Dedifferentiated amniotic fluid mesenchymal stem cell (primary cell): ENCODE results near the gene BCAS3.
A peak's percentile ranks its signal among the peaks of the same experiment; 100 is the strongest.

Experiments used
- DNase-seq: peaks from one replicate; pipeline ENCODE4 v3.0.0-alpha.2; 2016; ENCODE audit errors: extremely low spot score

The BCAS3 gene

GRCh38 chr17:61251939-61252865 lies 574.6 kb downstream of the BCAS3 start:
- DNase-seq, result peak; percentile 43

- DNase-seq, result no peak
Observed at GRCh38 chr17:61253362-61253761, 575.7 kb downstream of the BCAS3 start.

DNA sequence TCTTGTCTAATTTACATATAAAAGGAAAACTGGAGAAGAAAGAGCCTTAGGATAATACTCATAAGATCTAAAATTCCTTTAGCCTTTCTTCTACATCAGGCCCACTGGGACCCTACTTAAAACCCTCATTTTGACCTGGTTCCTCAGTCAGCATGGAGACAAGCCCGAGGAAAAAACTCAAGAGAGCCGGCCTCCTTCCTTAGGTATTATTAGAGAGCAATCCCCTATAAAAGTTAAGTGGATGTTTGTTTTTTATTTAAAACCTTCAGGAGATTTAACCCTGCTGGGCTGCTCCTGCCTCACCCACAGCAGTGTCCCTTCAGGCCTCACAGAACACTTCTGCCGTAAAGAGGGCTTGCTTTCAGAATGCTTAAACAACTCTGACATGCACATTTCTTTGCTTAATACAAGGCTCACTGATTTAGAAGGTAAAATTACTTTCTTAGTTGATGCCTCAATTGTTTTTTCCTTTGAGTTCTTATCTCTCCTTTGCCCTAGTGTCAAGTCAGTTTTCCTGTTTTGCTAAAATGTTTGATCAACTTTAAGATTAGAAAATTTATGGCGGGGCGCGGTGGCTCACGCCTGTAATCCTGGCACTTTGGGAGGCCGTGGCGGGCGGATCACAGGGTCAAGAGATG lies 576.4 kb downstream of the BCAS3 start:
- DNase-seq, result no peak

GRCh38 chr17:61254904-61255303 lies 577.3 kb downstream of the BCAS3 start:
- no peak for DNase-seq

DNA sequence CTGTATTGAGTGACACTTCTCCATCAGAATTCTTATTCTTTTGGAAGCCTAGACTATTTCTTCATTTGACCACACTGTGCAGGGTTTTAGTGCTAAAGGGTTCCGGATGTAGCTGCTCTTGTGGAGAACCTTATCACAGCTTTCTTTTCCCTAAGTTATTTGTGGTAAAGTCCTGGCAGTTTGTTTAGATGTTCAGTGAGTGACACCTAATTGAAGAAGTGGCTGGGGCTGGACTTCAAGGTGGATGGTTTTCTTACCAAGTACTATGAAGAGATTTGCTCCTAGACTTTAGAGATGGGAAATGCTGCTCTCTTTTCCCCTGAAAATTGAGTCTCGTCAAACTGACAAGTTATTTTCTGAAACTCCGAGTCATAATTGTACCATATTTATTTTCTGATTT lies 578.0 kb downstream of the BCAS3 start:
- no peak for DNase-seq

DNA sequence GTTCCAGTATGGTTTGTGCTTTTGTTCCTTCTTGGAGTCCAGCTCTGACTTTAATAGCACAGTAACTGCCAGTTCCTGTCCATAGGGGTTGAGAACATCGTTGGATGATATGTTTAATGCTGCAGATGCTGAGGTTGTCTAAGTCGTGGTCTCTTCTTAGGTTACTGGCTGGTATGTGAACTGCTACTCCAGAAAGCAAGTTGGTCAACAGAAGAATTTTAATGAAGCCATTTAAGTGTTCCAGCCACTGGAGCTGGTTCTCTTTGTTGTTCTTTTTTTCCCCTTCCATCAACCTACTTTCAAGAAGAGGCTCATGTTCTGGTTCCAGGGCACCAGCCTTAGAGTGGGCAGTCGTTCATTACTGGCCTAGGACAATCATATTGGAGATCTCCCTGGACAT lies 581.7 kb downstream of the BCAS3 start:
- DNase-seq, result no peak

DNA sequence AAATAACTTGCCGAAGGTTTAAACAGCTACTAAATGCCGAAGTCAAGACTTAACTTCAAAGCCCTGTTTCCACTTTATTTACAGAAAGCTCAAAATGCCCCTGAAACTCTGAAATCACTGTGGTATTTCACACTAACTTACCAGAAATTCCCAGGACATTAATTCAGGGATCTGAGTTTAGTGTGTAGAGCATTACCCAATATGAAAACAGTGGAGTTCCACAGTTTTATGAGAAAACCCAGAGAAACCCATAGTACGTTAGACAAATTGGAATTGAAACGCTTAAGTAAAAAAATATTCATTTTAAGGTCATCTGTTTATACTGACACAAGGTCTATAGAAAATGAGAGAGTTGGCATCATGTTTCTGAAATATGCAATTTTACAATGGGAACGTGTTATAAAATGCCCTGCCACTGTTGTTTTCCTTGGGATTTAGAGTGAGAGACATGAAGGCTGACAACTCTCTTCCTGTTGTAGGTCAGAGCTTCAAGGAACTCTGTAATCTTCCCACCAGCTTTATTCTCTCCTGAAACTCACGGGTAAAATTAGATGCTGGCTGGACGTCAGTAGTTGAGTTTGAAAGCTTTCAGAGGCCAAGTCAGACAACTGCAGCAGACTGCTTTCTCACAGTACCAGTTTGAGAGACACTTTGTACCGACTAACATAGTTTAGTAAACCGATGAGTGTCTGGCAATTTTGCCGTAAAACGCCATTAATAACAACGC lies 582.6 kb downstream of the BCAS3 start:
- DNase-seq, result no peak

DNA sequence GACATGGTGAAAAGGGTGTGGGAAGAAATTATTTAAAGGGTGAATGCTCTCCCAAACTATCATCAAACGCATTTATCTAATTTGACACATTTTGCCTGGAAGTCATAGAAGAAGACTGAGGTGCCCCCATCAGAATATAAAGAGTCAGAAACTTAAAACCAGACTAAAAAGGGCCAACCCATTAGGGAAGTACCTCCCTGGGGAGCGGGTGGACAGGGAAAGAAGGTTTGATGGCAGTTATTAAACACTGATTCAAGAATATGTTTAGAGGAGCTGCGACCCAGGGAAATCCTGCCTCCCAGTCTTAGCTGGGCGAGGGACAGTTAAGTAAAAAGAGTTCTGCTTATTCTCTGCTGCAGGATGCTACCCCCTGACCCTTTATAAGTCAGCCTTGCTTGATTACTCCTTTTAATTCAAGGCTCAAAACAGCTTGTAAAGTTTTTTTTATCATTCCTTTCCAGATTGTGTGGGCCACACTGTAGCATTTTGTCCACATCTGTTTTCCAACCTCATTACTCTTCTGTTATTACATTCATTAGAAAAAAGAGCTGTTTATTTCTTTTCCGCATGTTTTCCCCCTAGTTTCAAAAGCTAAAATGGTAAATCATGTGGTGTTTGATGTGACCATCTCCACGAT lies 583.5 kb downstream of the BCAS3 start:
- DNase-seq, result no peak

- DNase-seq, result no peak
Observed at GRCh38 chr17:61265397-61265796, 587.7 kb downstream of the BCAS3 start.

- no peak for DNase-seq
Observed at GRCh38 chr17:61267847-61268246, 590.2 kb downstream of the BCAS3 start.

GRCh38 chr17:61275395-61275794 lies 597.7 kb downstream of the BCAS3 start:
- no peak for DNase-seq

GRCh38 chr17:61276806-61277205 lies 599.2 kb downstream of the BCAS3 start:
- no peak for DNase-seq

- DNase-seq, result no peak
Observed at GRCh38 chr17:61279476-61280145, 602.0 kb downstream of the BCAS3 start.

DNA sequence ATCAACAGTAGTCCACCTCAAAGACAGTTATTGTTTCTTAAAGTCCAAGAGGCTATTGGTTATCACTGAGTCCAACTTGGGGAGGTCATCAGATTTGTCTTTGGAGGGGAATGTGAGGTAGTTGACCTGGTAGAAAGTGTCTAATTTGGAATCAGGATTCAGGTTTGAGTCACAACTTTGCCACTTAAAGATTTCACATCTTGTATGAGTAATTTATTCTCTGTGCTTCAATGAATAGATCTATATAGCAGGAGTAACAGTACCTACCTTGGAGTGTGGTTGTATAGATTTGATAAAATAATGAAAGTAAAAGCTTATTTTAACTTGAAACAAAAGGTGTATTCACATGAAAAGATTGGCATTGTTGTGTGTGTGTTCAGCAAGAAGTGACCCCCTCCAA lies 602.7 kb downstream of the BCAS3 start:
- no peak for DNase-seq

DNA sequence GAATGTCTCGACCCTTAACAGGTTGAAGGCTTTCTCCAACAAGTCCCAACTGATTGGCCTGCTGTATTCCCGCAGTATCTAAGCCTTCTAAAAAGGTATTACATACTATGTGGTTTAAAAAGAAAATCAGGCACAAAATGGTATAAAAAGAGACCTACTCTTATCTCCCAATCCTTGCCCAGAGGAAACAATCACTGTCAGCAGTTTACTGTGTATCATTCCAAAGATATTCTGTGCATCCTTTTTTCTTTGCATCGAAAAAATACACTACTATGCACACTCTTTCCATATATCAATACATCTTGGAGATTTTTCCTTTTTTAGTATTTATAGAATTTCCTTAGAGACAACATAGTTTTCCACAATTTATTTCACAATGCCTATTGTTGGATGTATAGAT lies 603.2 kb downstream of the BCAS3 start:
- DNase-seq, result no peak

DNA sequence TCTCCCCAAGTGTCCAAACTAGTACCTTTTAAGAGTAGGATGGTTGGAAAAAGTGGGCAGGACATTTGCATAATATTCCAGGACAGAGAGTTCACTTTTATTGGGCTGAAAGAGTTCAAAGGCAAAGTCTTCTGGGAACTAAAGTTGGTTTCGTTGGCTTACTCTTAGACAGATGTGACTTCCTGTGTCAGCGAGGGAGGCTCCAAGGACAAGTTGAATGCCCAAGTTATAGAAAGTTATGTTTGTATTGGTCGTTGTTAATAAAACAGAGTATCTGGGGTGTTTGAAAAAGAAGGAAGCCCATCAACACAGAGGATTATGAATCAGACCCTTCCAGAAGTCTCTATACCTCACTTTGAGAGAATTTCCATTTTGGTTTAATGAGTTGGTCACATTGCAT lies 604.7 kb downstream of the BCAS3 start:
- DNase-seq, result no peak

DNA sequence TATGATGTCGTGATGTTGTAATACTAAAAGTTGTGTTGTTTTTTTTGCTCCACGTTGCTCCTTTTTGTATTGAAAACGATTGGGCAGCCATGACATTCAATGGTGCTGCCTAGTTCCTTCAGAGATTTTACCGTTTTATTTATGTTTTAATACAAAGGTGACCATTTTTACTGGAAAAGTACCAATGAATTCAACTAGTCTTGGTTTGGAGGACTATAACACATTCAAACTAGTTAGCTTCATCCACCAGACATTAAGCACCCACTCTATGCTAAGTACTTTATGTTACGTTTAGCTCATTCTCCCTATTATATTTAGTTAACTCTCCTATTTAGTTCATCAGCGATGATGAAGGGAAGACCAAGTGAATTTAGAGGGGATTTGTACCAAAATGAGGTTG lies 605.4 kb downstream of the BCAS3 start:
- no peak for DNase-seq

DNA sequence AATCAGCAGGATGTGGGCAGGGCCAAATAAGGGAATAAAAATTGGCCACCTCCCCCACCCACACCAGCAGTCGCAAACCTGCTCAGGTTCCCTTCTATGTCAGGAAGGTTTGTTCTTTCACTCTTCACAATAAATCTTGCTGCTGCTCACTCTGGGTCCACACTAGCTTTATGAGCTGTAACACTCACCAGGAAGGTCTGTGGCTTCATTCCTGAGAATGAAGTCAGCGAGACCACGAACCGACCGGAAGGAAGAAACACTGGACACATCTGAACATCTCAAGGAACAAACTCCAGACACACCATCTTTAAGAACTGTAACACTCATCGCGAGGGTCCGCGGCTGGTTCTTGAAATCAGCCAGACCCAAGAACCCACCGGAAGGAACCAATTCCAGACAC lies 606.5 kb downstream of the BCAS3 start:
- no peak for DNase-seq

GRCh38 chr17:61284746-61285145 lies 607.1 kb downstream of the BCAS3 start:
- DNase-seq, result no peak

GRCh38 chr17:61285526-61286320 lies 608.1 kb downstream of the BCAS3 start:
- DNase-seq, result no peak

DNA sequence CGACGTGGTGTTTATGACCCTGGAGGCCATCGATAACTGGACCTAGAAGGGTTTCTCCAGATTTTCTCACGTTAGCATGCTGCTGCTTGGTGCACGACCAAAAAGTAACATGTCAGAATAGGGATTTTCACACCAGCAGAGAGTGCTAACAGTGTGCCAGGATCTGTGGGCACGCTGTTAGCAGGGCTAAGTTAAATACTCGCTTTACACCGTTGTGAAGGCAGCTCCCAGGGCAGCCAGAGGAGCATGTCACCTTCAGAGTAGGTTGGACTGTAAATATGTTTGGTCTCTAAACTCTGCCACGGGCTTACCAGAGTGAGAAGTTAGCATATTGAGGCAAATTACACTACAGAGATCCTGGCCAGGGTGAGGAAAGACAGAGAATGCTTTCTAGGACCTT lies 608.8 kb downstream of the BCAS3 start:
- DNase-seq, result no peak
